ENCODE results near the gene IGSF9. TPM values are rescaled to one million over a fixed set of nuclear protein-coding genes. Genes with fewer than 3 reads are reported as not detected.
"Not testable (repeated sequence)": the region's sequence is repeated elsewhere in the genome, so short reads cannot be mapped to it uniquely, and the experiment has no call there.

Gene IGSF9
- total RNA-seq, 1 experiment from 2014 or later: not detected

DNA sequence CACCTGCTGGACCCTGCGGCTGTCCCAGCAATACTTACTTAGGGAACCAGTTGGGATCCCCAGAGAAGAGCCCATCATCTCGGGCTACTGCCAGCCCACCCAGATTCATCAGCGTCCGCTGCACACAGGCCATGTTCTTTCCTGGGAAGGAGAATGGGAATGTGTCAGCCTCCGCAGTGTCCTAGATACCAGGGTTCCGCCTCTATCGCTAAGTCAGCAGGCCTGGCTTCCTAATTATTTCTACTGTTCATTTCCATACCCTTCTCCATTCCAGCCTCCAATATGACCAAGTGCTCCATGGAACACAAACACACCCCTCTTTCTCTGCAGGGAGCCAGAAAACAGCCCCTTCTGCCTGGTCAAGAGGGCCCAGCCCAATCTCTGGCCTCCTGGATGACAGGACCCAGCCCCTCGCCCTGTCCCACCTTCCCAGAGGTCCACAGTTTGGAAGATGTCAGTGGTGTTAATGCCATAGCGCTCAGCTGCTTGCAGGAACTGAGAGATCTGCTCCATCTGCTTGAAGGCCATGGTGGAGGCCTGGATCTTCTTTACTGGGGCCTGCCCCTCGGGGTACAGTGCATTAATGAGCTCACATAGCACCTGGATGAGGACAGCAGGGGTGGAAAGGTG lies 26.1 kb downstream of the IGSF9 start:
- Histone ChIP-seq H3K27me3 (no peaks in the 10 kb centered on the region), H3K36me3 (peaks cover 93% of the 10 kb centered on the region), H3K9me3 (no peaks in the 10 kb centered on the region), H3K4me3 (no peak overlapping the region)
- DNase-seq: no peak

DNA sequence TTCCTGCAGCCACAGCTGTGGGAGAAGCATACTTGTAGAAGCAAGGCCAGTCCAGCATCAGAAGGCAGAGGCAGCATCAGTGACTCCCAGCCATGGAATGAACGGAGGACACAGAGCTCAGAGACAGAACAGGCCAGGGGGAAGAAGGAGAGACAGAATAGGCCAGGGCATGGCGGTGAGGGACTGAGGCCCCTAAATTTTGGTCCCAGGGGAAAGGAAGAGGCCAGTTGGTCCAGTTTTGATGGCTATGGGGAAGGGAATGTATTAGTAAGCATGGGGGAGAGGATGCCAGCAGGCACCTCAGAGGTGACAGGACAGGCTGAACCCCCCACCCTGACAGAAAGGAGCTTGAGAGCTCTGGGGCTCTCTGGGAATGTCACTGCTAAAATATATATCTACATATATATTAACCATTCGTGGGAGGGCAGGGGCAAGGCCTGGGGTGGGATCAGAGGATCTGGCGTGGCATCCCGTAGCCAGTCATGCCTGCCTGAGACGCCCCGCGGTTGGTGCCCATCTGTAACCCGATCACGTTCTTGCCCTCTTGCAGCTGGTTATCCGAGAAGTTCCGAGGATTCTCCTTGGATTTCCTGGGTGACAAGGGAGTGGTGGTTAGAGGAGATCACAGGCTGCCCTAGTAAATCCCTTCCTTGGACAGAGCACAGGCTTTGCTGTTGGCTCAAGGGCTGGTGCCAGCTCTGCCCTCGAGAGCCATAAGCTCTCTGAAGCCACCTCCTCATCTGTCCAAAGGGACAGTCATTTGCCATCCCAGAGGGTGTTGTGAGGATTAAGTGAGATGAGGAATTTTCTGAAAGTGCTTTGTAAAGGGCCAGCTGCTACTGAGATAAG lies 26.8 kb downstream of the IGSF9 start:
- Histone ChIP-seq H3K9me3 (no peaks in the 10 kb centered on the region), H3K4me3 (no peak overlapping the region), H3K36me3 (peaks cover 85% of the 10 kb centered on the region), H3K27me3 (no peaks in the 10 kb centered on the region)
- DNase-seq: no peak

- peak; percentile 14 for DNase-seq
- Histone ChIP-seq H3K36me3 (peaks cover 77% of the 10 kb centered on the region), H3K9me3 (no peaks in the 10 kb centered on the region), H3K27me3 (no peaks in the 10 kb centered on the region), H3K4me3 (no peak overlapping the region)
Observed at GRCh38 chr1:159917533-159918351, 27.7 kb downstream of the IGSF9 start.

DNA sequence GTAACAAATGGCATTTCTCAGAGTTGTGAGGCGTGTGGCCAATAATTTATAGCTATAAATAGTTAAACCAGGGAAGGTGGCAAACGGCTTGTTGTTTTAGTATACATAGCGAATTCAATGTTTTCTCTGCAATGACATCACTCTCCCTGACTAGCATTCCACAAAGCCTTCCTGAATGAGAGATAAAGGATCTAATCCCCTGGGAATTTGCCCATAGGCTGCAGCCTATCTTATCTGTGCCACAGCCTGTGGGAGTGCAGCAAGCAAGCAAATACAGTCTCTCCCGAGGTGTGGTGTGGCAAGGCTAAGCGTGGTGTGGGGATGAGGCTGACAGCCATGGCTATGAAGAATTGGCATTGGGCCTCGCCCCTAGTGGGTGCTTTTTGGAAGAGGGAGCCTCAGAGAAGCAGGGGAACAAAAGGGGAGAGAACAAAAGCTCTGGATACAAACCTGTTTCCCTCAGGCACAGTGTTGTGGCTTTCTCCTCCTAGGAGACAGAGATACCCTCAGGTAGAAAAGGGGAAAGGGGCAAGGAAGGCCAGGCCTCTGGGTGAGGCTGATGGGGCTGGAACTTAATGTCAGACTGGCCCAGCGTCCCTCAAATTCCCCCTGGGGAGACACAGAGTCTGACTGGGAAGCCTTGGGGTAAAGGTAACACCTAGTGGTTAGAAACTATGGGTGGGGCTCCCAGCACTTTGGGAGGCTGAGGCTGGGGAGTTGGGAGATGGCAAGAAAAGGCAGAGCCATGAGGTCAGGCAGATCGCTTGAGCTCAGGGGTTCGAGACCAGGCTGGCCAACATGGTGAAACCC lies 29.0 kb downstream of the IGSF9 start:
- Histone ChIP-seq H3K36me3 (peaks cover 64% of the 10 kb centered on the region), H3K4me3 (no peak overlapping the region), H3K9me3 (no peaks in the 10 kb centered on the region), H3K27me3 (no peaks in the 10 kb centered on the region)
- peak; percentile 86 for DNase-seq

DNA sequence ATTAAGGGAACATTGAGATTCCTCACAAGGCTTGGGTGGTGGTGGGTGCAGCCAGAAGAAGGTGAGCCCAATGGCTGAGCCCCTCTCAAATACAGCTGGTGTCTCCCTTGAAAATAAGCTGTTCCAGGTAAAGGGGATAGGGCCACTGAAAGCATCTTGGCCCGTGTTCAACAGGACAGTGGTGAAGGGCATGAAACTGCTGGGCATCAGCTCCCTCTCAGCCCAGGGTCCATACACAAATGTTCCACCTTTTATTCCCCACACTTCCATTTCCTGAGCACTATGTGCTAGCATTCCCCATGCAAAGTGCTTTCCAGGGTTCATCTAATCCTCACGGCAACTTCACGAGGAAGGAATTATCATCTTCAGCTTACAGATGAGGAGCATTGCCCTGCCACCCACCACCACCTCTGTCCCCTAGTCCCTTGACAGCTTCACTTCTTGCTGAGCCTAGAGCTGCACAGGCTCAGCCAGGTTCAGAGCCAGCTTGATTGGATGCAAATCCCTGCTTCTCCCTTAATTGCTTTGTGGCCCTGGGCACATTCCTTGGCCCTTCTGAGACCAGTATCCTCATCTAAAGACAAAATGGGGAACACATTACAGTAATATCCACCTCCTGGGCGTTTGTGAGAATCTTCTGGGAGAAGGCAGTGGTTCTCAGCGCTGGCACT lies 29.7 kb downstream of the IGSF9 start:
- Histone ChIP-seq H3K27me3 (no peaks in the 10 kb centered on the region), H3K4me3 (no peak overlapping the region), H3K9me3 (no peaks in the 10 kb centered on the region), H3K36me3 (peaks cover 56% of the 10 kb centered on the region)
- no peak for DNase-seq

DNA sequence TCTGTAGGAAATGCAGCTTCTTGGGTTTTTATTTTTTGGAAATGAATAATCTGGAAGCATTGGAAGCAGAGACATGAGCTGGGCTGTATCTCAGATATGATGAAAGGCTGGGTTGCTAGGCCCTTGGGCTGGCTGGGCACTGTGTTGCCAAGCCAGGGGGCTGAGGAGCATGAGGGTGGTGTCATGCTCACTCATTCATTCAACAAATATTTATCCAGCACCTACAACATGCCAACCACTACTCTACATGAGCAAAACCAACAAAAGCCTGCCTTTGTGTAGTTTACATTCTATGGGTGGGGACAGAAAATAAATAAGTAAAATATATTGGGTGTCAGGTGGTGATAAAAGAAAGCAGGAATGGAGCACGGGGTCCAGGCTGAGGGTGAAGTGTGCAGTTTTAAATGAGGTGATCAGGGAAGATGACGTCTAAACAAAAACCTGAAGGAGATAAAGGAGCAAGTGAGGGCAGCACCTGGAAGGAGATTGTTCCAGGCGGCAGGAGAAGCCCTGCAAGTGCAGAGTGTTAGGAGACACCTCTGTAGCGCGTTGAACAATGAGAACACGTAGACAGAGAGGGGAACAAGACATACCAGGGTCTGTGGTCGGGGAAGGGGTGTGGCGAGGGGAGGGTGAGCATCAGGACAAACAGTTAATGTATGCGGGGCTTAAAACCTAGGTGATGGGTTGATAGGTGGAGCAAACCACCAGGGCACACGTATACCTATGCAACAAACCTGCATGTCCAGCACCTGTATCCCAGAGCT lies 31.0 kb downstream of the IGSF9 start:
- no peak overlapping the region for H3K4me3 ChIP-seq
- DNase-seq: no peak
- H3K36me3 ChIP-seq: peaks cover 44% of the 10 kb centered on the region

DNA sequence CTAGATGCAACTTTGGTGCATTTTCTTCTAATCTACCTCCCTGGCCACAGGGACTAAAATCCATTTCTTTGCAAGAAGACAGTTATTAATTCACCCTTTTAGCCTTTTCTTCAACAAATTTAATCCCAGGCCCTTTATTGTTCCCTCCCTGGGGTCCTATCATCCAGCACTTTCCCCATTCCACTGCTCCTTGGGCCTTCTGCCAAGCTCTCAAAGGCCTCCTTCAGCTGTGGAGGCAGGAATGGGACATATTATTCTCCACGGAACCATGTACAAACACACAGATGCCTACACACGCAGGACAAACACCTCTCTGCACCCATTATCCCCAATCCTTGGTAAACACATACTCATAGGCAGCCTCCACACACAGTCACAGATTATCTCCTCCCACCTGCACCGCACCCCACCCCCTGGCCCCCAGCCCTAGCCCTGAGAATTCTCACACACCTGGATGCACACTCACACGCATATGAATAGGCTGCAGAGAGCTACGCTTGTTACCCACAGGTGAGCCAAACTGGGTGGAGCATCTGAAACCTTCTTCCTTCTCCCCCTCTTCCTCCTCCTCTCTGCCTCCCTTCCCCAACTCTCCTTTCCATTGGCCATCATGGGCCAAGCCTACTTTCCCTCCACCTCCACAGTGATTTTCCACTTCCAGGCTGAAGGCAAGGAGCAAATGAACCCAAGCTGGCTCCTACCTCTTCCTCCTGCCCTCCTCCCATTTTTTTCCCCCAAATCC lies 31.8 kb downstream of the IGSF9 start:
- no peaks in the 10 kb centered on the region for H3K27me3 ChIP-seq
- H3K36me3 ChIP-seq: peaks cover 36% of the 10 kb centered on the region
- no peaks in the 10 kb centered on the region for H3K9me3 ChIP-seq
- DNase-seq: no peak
- H3K4me3 ChIP-seq: no peak overlapping the region

More for the DNA sequence above, 31.0 kb downstream of the IGSF9 start:
- H3K9me3 ChIP-seq: no peaks in the 10 kb centered on the region
- H3K27me3 ChIP-seq: no peaks in the 10 kb centered on the region

GRCh38 chr1:159911326-159912070 lies 33.9 kb downstream of the IGSF9 start:
- H3K4me3 ChIP-seq: no peak overlapping the region
- H3K9me3 ChIP-seq: no peaks in the 10 kb centered on the region
- peaks cover 14% of the 10 kb centered on the region for H3K36me3 ChIP-seq
- H3K27me3 ChIP-seq: no peaks in the 10 kb centered on the region
- DNase-seq: no peak

DNA sequence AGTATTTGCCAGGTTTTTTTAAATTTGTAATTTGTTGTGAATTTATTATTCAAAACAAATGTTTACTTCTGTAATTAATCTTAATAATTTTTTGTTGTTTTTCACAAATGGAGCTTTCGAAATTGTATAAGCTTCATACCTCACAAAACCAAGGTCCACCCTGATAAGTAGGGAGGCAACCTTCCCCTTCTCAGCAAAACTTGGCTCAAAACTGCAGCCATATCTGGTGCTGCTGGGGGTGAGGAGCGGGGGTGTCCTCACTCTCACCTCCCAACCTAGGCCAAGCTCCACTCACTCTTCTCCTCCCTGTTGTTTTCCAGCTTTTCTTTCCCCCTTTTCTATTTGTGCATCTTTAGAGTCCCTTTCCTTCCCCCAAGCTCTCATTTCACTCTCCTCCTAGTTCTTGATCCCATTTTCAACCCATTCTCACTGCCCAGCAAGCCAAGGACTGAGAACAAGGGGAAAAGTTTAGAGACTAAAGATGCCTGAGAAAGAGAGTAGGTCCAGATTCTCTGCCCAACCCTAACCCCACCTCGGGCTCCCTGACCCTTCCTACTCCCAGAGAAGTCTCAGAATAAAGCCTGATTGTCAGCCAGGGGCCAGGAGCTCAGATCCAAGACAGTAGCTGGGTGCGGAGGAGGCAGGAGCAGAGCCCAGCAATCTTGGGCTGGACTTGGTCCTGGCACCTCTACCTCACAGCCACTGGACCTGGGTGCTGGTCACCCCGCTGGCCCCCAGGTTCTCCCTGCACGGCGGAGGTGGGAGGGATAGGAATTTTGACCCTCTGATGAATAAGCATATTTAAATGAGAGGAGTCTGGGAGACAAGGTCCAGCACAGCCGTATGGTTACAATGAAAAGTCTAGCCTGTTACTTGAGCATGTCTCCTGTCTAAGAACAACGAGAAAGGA lies 37.1 kb downstream of the IGSF9 start:
- Histone ChIP-seq H3K4me3 (no peak overlapping the region), H3K9me3 (peaks cover 6% of the 10 kb centered on the region), H3K27me3 (no peaks in the 10 kb centered on the region), H3K36me3 (no peaks in the 10 kb centered on the region)
- DNase-seq: no peak

DNA sequence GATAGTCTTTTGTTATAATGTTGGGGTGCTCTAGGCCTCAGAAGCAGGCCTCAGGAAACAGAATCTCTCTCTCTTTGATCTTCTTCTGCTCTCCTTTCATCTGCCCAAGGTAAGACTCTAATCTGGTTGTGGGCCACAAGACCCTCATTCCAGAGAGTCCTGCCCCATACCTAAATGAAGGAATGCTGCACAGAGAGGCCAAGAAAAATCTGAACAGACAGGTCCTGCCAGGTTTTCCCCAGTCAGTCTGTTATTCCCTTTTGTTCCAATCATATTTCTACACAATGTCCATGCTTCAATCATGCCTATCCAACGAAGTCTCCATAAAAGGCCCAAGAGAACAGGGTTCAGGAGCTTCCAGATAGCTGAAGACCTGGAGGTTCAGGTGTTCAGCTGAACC lies 38.5 kb downstream of the IGSF9 start:
- no peaks in the 10 kb centered on the region for H3K36me3 ChIP-seq
- no peak overlapping the region for H3K4me3 ChIP-seq
- peaks cover 6% of the 10 kb centered on the region for H3K9me3 ChIP-seq
- no peak for DNase-seq
- H3K27me3 ChIP-seq: no peaks in the 10 kb centered on the region

GRCh38 chr1:159904036-159904435 lies 41.4 kb downstream of the IGSF9 start:
- not testable (repeated sequence) for H3K9me3 ChIP-seq, DNase-seq, H3K4me3 ChIP-seq, H3K27me3 ChIP-seq, H3K36me3 ChIP-seq

GRCh38 chr1:159902541-159902940 lies 42.9 kb downstream of the IGSF9 start:
- H3K36me3 ChIP-seq: no peaks in the 10 kb centered on the region
- no peaks in the 10 kb centered on the region for H3K27me3 ChIP-seq
- no peak for DNase-seq
- no peak overlapping the region for H3K4me3 ChIP-seq
- H3K9me3 ChIP-seq: peaks cover 6% of the 10 kb centered on the region

DNA sequence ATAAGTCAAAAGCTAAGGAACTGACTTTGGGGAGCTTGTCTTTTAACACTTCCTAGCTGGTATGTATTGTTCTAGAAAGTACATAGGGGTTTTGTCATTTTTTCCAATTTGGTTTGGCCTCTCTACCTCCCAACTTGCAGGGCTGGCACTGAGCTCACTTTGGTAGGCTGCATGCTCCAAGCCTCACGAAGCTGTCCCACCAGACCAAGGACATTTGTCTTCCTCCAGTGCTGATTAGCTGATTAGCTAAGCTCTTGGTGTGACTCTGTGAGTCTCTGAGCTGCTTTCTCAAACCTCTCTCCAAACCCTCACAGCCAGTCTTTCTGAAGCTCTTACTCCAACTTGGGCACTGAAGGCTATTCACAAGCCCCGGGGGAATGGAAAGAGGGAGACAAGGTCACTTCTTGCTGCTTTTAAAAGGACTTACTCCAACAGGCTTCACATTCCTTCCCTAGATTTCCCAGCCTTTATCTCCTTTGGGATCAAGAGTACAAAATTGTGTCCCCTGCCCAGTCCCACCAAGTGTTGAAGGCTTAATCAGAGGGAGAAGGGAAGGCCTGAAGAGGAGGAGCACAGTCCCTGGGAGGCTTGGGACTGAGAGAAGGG lies 44.6 kb downstream of the IGSF9 start:
- Histone ChIP-seq H3K36me3 (no peaks in the 10 kb centered on the region), H3K9me3 (peaks cover 6% of the 10 kb centered on the region), H3K27me3 (no peaks in the 10 kb centered on the region), H3K4me3 (no peak overlapping the region)
- DNase-seq: no peak
